K562 (cell line): ENCODE data around the gene KRTAP1-5.

Experiments
- CTCF ChIP-seq, 3 experiments: IDR thresholded peaks in 2 of 3; conservative IDR thresholded peaks in 1 of 3; 2 replicates each; pipeline ENCODE4 v1.5.1; 2011 to 2012; ENCODE audit warnings: low read length in 3 of 3, mild to moderate bottlenecking in 3 of 3, control low read depth in 2 of 3, improper control_type of control experiment in 1 of 3, inconsistent platforms in 1 of 3, low read depth in 1 of 3, mixed read lengths in 1 of 3, moderate library complexity in 1 of 3; ENCODE audit not compliant: insufficient read depth in 2 of 3
- E2F3 ChIP-seq: fragments of 250-450 bp; sonication (Bioruptor Pico); IDR thresholded peaks from 2 replicates; pipeline ENCODE4 v1.4.0; 2020; ENCODE audit warnings: mild to moderate bottlenecking
- IRF1 ChIP-seq: sonication (generic); formaldehyde crosslinking; IDR thresholded peaks from 2 replicates; pipeline ENCODE4 v1.8.0; 2022; ENCODE audit warnings: missing genetic modification reagents, mild to moderate bottlenecking, borderline replicate concordance
- PCBP1 ChIP-seq: fragments of 200-400 bp; formaldehyde crosslinking; IDR thresholded peaks from 2 replicates; pipeline ENCODE4 v1.6.1; 2018; ENCODE audit warnings: mild to moderate bottlenecking, low read depth, low read length; ENCODE audit not compliant: poor library complexity, severe bottlenecking
- RHOXF2B ChIP-seq: fragments of 250-450 bp; sonication (Bioruptor Pico); conservative IDR thresholded peaks from 2 replicates; pipeline ENCODE4 v1.5.1; 2021
- TF ChIP-seq, protein P1 (sequence below): fragments of 450-650 bp; formaldehyde crosslinking; IDR thresholded peaks from 2 replicates; pipeline ENCODE4 v1.4.0; 2022; ENCODE audit warnings: missing genetic modification characterization
- TF ChIP-seq, protein P2 (sequence below), 2 experiments: fragments of 450-650 bp; conservative IDR thresholded peaks; 2 replicates each; pipeline ENCODE4 v1.6.1; 2017; ENCODE audit warnings: mild to moderate bottlenecking in 2 of 2, moderate library complexity in 2 of 2

- TF ChIP-seq, protein P1, sequence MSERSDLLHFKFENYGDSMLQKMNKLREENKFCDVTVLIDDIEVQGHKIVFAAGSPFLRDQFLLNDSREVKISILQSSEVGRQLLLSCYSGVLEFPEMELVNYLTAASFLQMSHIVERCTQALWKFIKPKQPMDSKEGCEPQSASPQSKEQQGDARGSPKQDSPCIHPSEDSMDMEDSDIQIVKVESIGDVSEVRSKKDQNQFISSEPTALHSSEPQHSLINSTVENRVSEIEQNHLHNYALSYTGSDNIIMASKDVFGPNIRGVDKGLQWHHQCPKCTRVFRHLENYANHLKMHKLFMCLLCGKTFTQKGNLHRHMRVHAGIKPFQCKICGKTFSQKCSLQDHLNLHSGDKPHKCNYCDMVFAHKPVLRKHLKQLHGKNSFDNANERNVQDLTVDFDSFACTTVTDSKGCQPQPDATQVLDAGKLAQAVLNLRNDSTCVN (CRISPR knock-in tag) = no peak
- TF ChIP-seq CTCF (IDR thresholded peaks at IDR 0.05 in 2 of 3, conservative IDR thresholded peaks at IDR 0.05 in 1 of 3; ENCODE audit: insufficient read depth in 2 of 3, low read depth in 1 of 3, low read length in 3 of 3) (no peak), RHOXF2B (CRISPR knock-in tag) (no peak), PCBP1 (no peak), IRF1 (CRISPR knock-in tag) (no peak), E2F3 (no peak)
- TF ChIP-seq, protein P2, sequence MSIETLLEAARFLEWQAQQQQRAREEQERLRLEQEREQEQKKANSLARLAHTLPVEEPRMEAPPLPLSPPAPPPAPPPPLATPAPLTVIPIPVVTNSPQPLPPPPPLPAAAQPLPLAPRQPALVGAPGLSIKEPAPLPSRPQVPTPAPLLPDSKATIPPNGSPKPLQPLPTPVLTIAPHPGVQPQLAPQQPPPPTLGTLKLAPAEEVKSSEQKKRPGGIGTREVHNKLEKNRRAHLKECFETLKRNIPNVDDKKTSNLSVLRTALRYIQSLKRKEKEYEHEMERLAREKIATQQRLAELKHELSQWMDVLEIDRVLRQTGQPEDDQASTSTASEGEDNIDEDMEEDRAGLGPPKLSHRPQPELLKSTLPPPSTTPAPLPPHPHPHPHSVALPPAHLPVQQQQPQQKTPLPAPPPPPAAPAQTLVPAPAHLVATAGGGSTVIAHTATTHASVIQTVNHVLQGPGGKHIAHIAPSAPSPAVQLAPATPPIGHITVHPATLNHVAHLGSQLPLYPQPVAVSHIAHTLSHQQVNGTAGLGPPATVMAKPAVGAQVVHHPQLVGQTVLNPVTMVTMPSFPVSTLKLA (conservative IDR thresholded peaks at IDR 0.05) = no peak
Measured at GRCh38 chr17:41063449-41063848, 36.4 kb upstream of the KRTAP1-5 start.
